Measurements from ENCODE around the gene HAT1. TPM values are rescaled to one million over a fixed set of nuclear protein-coding genes. Genes with fewer than 3 reads are reported as not detected.

Gene HAT1
- total RNA-seq, 2 donors from 2014 or later, result 58.1 to 74.6 TPM

- Mint-ChIP-seq H3K27ac (no peak overlapping the region), H3K4me3 (no peak overlapping the region), H3K36me3 (ENCODE audit: low read depth) (peaks cover 11% of the 10 kb centered on the region), H3K9me3 (no peaks in the 10 kb centered on the region), H3K27me3 (ENCODE audit: insufficient read depth) (no peaks in the 10 kb centered on the region), H3K4me1 (no peaks in the 10 kb centered on the region)
- Histone ChIP-seq H3K27me3 (ENCODE audit: control insufficient read depth, insufficient read depth, low read length, poor library complexity, severe bottlenecking) (no peaks in the 10 kb centered on the region), H3K27ac (ENCODE audit: low read depth, low read length) (no peak overlapping the region), H3K4me3 (ENCODE audit: low read length) (no peak overlapping the region), H3K9me3 (ENCODE audit: control insufficient read depth, low read length) (no peaks in the 10 kb centered on the region), H3K9ac (ENCODE audit: extremely low read depth, low read length, poor library complexity, severe bottlenecking) (no peak overlapping the region), H3K4me1 (ENCODE audit: control insufficient read depth, insufficient read depth, low read length) (no peaks in the 10 kb centered on the region), H3K36me3 (ENCODE audit: control insufficient read depth, insufficient read depth, low read length) (peaks cover 25% of the 10 kb centered on the region)
- WGBS, 2 experiments (ENCODE audit: insufficient coverage in 1 of 2, insufficient read length in 1 of 2), result 93% methylated on average over 1 of the region's 2 CpGs; no CpG with 5 or more reads in 1 of the 2 experiments
- no peak for TF ChIP-seq CTCF (conservative IDR thresholded peaks at IDR 0.05)
- no peak for DNase-seq
These were observed 40.9 kb downstream of the HAT1 start for GRCh38 chr2:171963198-171963597.

- Histone ChIP-seq H3K27ac (ENCODE audit: low read depth, low read length) (no peak overlapping the region), H3K4me3 (ENCODE audit: low read length) (no peak overlapping the region), H3K36me3 (ENCODE audit: control insufficient read depth, insufficient read depth, low read length) (peaks cover 36% of the 10 kb centered on the region), H3K27me3 (ENCODE audit: control insufficient read depth, insufficient read depth, low read length, poor library complexity, severe bottlenecking) (no peaks in the 10 kb centered on the region), H3K4me1 (ENCODE audit: control insufficient read depth, insufficient read depth, low read length) (no peaks in the 10 kb centered on the region), H3K9ac (ENCODE audit: extremely low read depth, low read length, poor library complexity, severe bottlenecking) (no peak overlapping the region), H3K9me3 (ENCODE audit: control insufficient read depth, low read length) (no peaks in the 10 kb centered on the region)
- WGBS, 2 experiments (ENCODE audit: insufficient coverage in 1 of 2, insufficient read length in 1 of 2), result 93% methylated on average over 2 of the region's 2 CpGs; no CpG with 5 or more reads in 1 of the 2 experiments
- no peak for DNase-seq
- Mint-ChIP-seq H3K4me3 (no peak overlapping the region), H3K27ac (no peak overlapping the region), H3K36me3 (ENCODE audit: low read depth) (peaks cover 11% of the 10 kb centered on the region), H3K27me3 (ENCODE audit: insufficient read depth) (no peaks in the 10 kb centered on the region), H3K9me3 (no peaks in the 10 kb centered on the region), H3K4me1 (no peaks in the 10 kb centered on the region)
- no peak for TF ChIP-seq CTCF (conservative IDR thresholded peaks at IDR 0.05)
These were observed 42.0 kb downstream of the HAT1 start for GRCh38 chr2:171964308-171964707.

- Histone ChIP-seq H3K36me3 (ENCODE audit: control insufficient read depth, insufficient read depth, low read length) (peaks cover 41% of the 10 kb centered on the region), H3K9ac (ENCODE audit: extremely low read depth, low read length, poor library complexity, severe bottlenecking) (no peak overlapping the region), H3K27ac (ENCODE audit: low read depth, low read length) (no peak overlapping the region), H3K27me3 (ENCODE audit: control insufficient read depth, insufficient read depth, low read length, poor library complexity, severe bottlenecking) (no peaks in the 10 kb centered on the region), H3K9me3 (ENCODE audit: control insufficient read depth, low read length) (no peaks in the 10 kb centered on the region), H3K4me3 (ENCODE audit: low read length) (no peak overlapping the region), H3K4me1 (ENCODE audit: control insufficient read depth, insufficient read depth, low read length) (no peaks in the 10 kb centered on the region)
- Mint-ChIP-seq H3K27ac (no peak overlapping the region), H3K4me3 (no peak overlapping the region), H3K9me3 (no peaks in the 10 kb centered on the region), H3K27me3 (ENCODE audit: insufficient read depth) (no peaks in the 10 kb centered on the region), H3K4me1 (no peaks in the 10 kb centered on the region), H3K36me3 (ENCODE audit: low read depth) (peaks cover 13% of the 10 kb centered on the region)
- no peak for TF ChIP-seq CTCF (conservative IDR thresholded peaks at IDR 0.05)
- DNase-seq, result no peak
- 89% methylated on average over 3 of the region's 3 CpGs; no CpG with 5 or more reads in 1 of the 2 experiments for WGBS, 2 experiments (ENCODE audit: insufficient coverage in 1 of 2, insufficient read length in 1 of 2)
These were observed 43.0 kb downstream of the HAT1 start for GRCh38 chr2:171965238-171965637.

Measured in endodermal cell (in vitro differentiated cells).